Renal pelvis (tissue), 12 donors: ENCODE measurements around the gene EBP. TPM values are rescaled to one million over a fixed set of nuclear protein-coding genes. Genes with fewer than 3 reads are reported as not detected.

ENCODE experiments used
- DNase-seq: peaks from one replicate; pipeline ENCODE4 v3.0.0-alpha.2; 2013
- long read RNA-seq, 16 experiments: transcript quantifications; one replicate each; lab custom pipeline, GENCODE V29; 2026
- polyA plus RNA-seq, 3 donors: library from polyadenylated mRNA; unstranded; fragments of 120-200 nt; gene quantifications; one replicate each; pipeline ENCODE4 v1.2.1, GENCODE V29; 2013; ENCODE audit not compliant: insufficient read length in 3 of 3

The EBP gene
- polyA plus RNA-seq = 10 to 100 TPM; 78.3 to 82.8 (median 82.4) TPM
- long read RNA-seq, donor 1, transcript EBP-205 (5 exons, 1,775 nt) = major isoform, 16 of 107 reads
- long read RNA-seq, donor 1, transcript EBP-201 (5 exons, 904 nt) = minor isoform, 7 of 107 reads
- long read RNA-seq, donor 1, partial matches to known transcripts = 83 of 107 reads
- long read RNA-seq, donor 1, other reads (novel, unspliced or antisense) = 0 of 107 reads
- long read RNA-seq, donor 2, transcript EBP-205 (5 exons, 1,775 nt) = major isoform, 25 of 145 reads
- long read RNA-seq, donor 2, partial matches to known transcripts = 115 of 145 reads
- long read RNA-seq, donor 2, other reads (novel, unspliced or antisense) = 0 of 145 reads
- long read RNA-seq, donor 3, transcript EBP-205 (5 exons, 1,775 nt) = major isoform, 19 of 64 reads
- long read RNA-seq, donor 3, partial matches to known transcripts = 42 of 64 reads
- long read RNA-seq, donor 3, other reads (novel, unspliced or antisense) = 0 of 64 reads
- long read RNA-seq, donor 4, transcript EBP-205 (5 exons, 1,775 nt) = major isoform, 22 of 126 reads
- long read RNA-seq, donor 4, partial matches to known transcripts = 100 of 126 reads
- long read RNA-seq, donor 4, other reads (novel, unspliced or antisense) = 0 of 126 reads
- long read RNA-seq, donor 5, partial matches to known transcripts = 18 of 20 reads
- long read RNA-seq, donor 5, other reads (novel, unspliced or antisense) = 0 of 20 reads
- long read RNA-seq, donor 6, transcript EBP-205 (5 exons, 1,775 nt) = major isoform, 23 of 138 reads
- long read RNA-seq, donor 6, partial matches to known transcripts = 114 of 138 reads
- long read RNA-seq, donor 6, other reads (novel, unspliced or antisense) = 0 of 138 reads
- long read RNA-seq, donor 7, transcript EBP-205 (5 exons, 1,775 nt) = major isoform, 11 of 58 reads
- long read RNA-seq, donor 7, transcript EBP-201 (5 exons, 904 nt) = minor isoform, 7 of 58 reads
- long read RNA-seq, donor 7, partial matches to known transcripts = 40 of 58 reads
- long read RNA-seq, donor 7, other reads (novel, unspliced or antisense) = 0 of 58 reads
- long read RNA-seq, donor 8, partial matches to known transcripts = 11 of 14 reads
- long read RNA-seq, donor 8, other reads (novel, unspliced or antisense) = 0 of 14 reads
- long read RNA-seq, donor 9, transcript EBP-205 (5 exons, 1,775 nt) = major isoform, 22 of 112 reads
- long read RNA-seq, donor 9, partial matches to known transcripts = 86 of 112 reads
- long read RNA-seq, donor 9, other reads (novel, unspliced or antisense) = 0 of 112 reads
- long read RNA-seq, donor 10, transcript EBP-205 (5 exons, 1,775 nt) = major isoform, 18 of 100 reads
- long read RNA-seq, donor 10, partial matches to known transcripts = 76 of 100 reads
- long read RNA-seq, donor 10, other reads (novel, unspliced or antisense) = 0 of 100 reads
- long read RNA-seq, donor 11, transcript EBP-205 (5 exons, 1,775 nt) = major isoform, 6 of 39 reads
- long read RNA-seq, donor 11, partial matches to known transcripts = 32 of 39 reads
- long read RNA-seq, donor 11, other reads (novel, unspliced or antisense) = 0 of 39 reads
- long read RNA-seq, donor 12, transcript EBP-205 (5 exons, 1,775 nt) = major isoform, 20 of 135 reads
- long read RNA-seq, donor 12, partial matches to known transcripts = 112 of 135 reads
- long read RNA-seq, donor 12, other reads (novel, unspliced or antisense) = 0 of 135 reads
- long read RNA-seq, donor 13, transcript EBP-205 (5 exons, 1,775 nt) = major isoform, 13 of 50 reads
- long read RNA-seq, donor 13, partial matches to known transcripts = 35 of 50 reads
- long read RNA-seq, donor 13, other reads (novel, unspliced or antisense) = 0 of 50 reads
- long read RNA-seq, donor 14, transcript EBP-205 (5 exons, 1,775 nt) = major isoform, 24 of 89 reads
- long read RNA-seq, donor 14, transcript EBP-201 (5 exons, 904 nt) = minor isoform, 7 of 89 reads
- long read RNA-seq, donor 14, partial matches to known transcripts = 58 of 89 reads
- long read RNA-seq, donor 14, other reads (novel, unspliced or antisense) = 0 of 89 reads
- long read RNA-seq, donor 15, transcript EBP-205 (5 exons, 1,775 nt) = major isoform, 34 of 174 reads
- long read RNA-seq, donor 15, partial matches to known transcripts = 139 of 174 reads
- long read RNA-seq, donor 15, other reads (novel, unspliced or antisense) = 0 of 174 reads
- long read RNA-seq, donor 16, transcript EBP-205 (5 exons, 1,775 nt) = major isoform, 18 of 96 reads
- long read RNA-seq, donor 16, partial matches to known transcripts = 76 of 96 reads
- long read RNA-seq, donor 16, other reads (novel, unspliced or antisense) = 0 of 96 reads

GRCh38 chrX:48521353-48522243, at the start of gene EBP:
Gene EBP, plus strand, starts transcription at chrX:48521808. Its CDS starts 1,964 bp downstream, at chrX:48523772.
- peak; percentile 90 for DNase-seq

- DNase-seq = no peak
Observed at GRCh38 chrX:48472225-48472624, 49.4 kb upstream of the EBP start.

GRCh38 chrX:48472851-48473703, 48.5 kb upstream of the EBP start:
- no peak for DNase-seq

- DNase-seq = no peak
Observed at GRCh38 chrX:48473704-48473990, 48.0 kb upstream of the EBP start.

- no peak for DNase-seq
Observed at GRCh38 chrX:48474127-48474526, 47.5 kb upstream of the EBP start.

GRCh38 chrX:48474581-48474980, 47.0 kb upstream of the EBP start:
- DNase-seq = no peak

GRCh38 chrX:48475296-48475695, 46.3 kb upstream of the EBP start:
- no peak for DNase-seq

GRCh38 chrX:48475774-48476577, 45.6 kb upstream of the EBP start, which contains the start of gene FTSJ1:
Gene FTSJ1, plus strand, starts transcription at chrX:48476199. Its CDS starts 1,849 bp downstream, at chrX:48478048.
- DNase-seq = peak; percentile 81

- DNase-seq = no peak
Observed at GRCh38 chrX:48476919-48477318, 44.7 kb upstream of the EBP start.

- no peak for DNase-seq
Observed at GRCh38 chrX:48477960-48478755, 43.5 kb upstream of the EBP start.

- no peak for DNase-seq
Observed at GRCh38 chrX:48478806-48479205, 42.8 kb upstream of the EBP start.

GRCh38 chrX:48480142-48480541, 41.5 kb upstream of the EBP start:
- DNase-seq = no peak

- DNase-seq = no peak
Observed at GRCh38 chrX:48480583-48480982, 41.0 kb upstream of the EBP start.

- no peak for DNase-seq
Observed at GRCh38 chrX:48482526-48482925, 39.1 kb upstream of the EBP start.

- DNase-seq = no peak
Observed at GRCh38 chrX:48487362-48487798, 34.2 kb upstream of the EBP start.

- no peak for DNase-seq
Observed at GRCh38 chrX:48488034-48488433, 33.6 kb upstream of the EBP start.
